ENCODE data around the gene BRIP1. TPM values are rescaled to one million over a fixed set of nuclear protein-coding genes. Genes with fewer than 3 reads are reported as not detected.

The BRIP1 gene
- total and polyA plus RNA-seq, 9 of the 15 experiments (the other 6 are each of a cell fraction or from before 2014, with no cell fraction given) = 2.4 to 17.5 (median 11.2) TPM

DNA sequence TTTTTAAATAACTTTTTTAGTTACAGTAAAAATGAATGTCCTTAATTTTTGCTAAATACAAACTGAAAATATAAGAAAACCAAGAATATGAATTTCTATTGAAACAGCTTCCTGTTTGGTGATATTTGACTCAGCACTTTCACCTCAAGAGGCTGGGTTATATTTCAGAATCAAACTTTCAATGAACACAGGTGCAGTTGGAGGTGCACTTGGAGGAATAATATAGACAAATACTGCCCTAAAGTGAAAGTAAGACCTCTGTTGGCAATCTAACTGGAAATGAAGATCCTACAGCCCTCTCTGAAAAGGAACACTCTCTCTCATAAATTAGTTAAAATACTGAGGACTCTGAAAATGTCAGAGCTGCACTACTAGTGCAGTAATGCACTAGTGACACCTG is 106.2 kb downstream of the BRIP1 start:
- no peaks in the 10 kb centered on the region for H3K79me2 ChIP-seq (ENCODE audit: control insufficient read depth, insufficient read depth, low read length)
- in situ Hi-C loops (cut with MboI) = no loop called here
- H3K9me3 ChIP-seq (replicated peaks; ENCODE audit: control insufficient read depth, insufficient read depth, low read depth, low read length) = no peaks in the 10 kb centered on the region
- no peak overlapping the region for H2AFZ ChIP-seq (ENCODE audit: low read depth, low read length)
- no peak overlapping the region for H3K4me3 ChIP-seq
- intact Hi-C loops (cut with micrococcal nuclease) = no loop called here
- POLR2A ChIA-PET = interaction anchor here (0.7 to 2.7 kb wide), 3 partner anchors 7 to 29 kb away, joined by 3 to 12 read pairs (median 3); no protein-coding TSS in a partner anchor
- H3K36me3 ChIP-seq (ENCODE audit: control insufficient read depth, insufficient read depth, low read length) = peaks cover 5% of the 10 kb centered on the region; the same call in 1 of the 3 replicates
- FAIRE-seq (no peak), DNase-seq (ENCODE audit: extremely low read depth in 1 of 4, low spot score in 3 of 4) (no peak), ATAC-seq (no peak)
- H3K9me1 ChIP-seq (ENCODE audit: control insufficient read depth, insufficient read depth, low read length) = no peaks in the 10 kb centered on the region
- no peaks in the 10 kb centered on the region for H4K20me1 ChIP-seq (replicated peaks; ENCODE audit: control insufficient read depth, insufficient read depth, low read length)
- no TSS peak for BruUV-seq (replicated peaks)
- no peak overlapping the region for H3K9ac ChIP-seq (ENCODE audit: insufficient read depth in 1 of 2, low read depth in 2 of 2, low read length in 2 of 2)
- TF ChIP-seq, protein P1, sequence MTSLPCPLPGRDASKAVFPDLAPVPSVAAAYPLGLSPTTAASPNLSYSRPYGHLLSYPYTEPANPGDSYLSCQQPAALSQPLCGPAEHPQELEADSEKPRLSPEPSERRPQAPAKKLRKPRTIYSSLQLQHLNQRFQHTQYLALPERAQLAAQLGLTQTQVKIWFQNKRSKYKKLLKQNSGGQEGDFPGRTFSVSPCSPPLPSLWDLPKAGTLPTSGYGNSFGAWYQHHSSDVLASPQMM (CRISPR knock-in tag; IDR thresholded peaks at IDR 0.05) = no peak
- TF ChIP-seq ZNF316 (IDR thresholded peaks at IDR 0.05) (peak; percentile 70), ZNF347 (CRISPR knock-in tag; IDR thresholded peaks at IDR 0.05; ENCODE audit: low read depth) (no peak), ZNF253 (CRISPR knock-in tag; conservative IDR thresholded peaks at IDR 0.05) (no peak), C11orf30 (IDR thresholded peaks at IDR 0.05; ENCODE audit: low read depth) (peak; percentile 46), HNRNPL (IDR thresholded peaks at IDR 0.05; ENCODE audit: low read depth, low read length) (no peak)
- TF ChIP-seq, protein P2, sequence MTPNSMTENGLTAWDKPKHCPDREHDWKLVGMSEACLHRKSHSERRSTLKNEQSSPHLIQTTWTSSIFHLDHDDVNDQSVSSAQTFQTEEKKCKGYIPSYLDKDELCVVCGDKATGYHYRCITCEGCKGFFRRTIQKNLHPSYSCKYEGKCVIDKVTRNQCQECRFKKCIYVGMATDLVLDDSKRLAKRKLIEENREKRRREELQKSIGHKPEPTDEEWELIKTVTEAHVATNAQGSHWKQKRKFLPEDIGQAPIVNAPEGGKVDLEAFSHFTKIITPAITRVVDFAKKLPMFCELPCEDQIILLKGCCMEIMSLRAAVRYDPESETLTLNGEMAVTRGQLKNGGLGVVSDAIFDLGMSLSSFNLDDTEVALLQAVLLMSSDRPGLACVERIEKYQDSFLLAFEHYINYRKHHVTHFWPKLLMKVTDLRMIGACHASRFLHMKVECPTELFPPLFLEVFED (CRISPR knock-in tag; conservative IDR thresholded peaks at IDR 0.05) = no peak
- H3K4me2 ChIP-seq (ENCODE audit: insufficient read depth, low read length) = no peak overlapping the region
- no peak overlapping the region for H3K27ac ChIP-seq (ENCODE audit: extremely low read depth, low read depth, low read length)
- H3K27me3 ChIP-seq (ENCODE audit: control insufficient read depth in 2 of 2, insufficient read depth in 2 of 2, low read length in 2 of 2) = no peaks in the 10 kb centered on the region
- CTCF ChIA-PET (ENCODE audit: low intra/inter-chr PET ratio) = no interaction called here
- no peaks in the 10 kb centered on the region for H3K4me1 ChIP-seq (replicated peaks in 1 of 2; ENCODE audit: control insufficient read depth in 2 of 2, insufficient read depth in 2 of 2, low read length in 2 of 2)
